Skeletal muscle cell (primary cell): Measurements from ENCODE around the gene ZNF598.

ENCODE experiments used
- DNase-seq: peaks from one replicate; pipeline ENCODE4 v3.0.0-alpha.2; 2010; ENCODE audit warnings: low read depth
- H3K4me3 ChIP-seq: 2 replicates; pipeline ENCODE4 v1.5.1; 2011; ENCODE audit warnings: low read depth, mild to moderate bottlenecking, control low read depth, low read length, moderate library complexity

The ZNF598 gene

DNA sequence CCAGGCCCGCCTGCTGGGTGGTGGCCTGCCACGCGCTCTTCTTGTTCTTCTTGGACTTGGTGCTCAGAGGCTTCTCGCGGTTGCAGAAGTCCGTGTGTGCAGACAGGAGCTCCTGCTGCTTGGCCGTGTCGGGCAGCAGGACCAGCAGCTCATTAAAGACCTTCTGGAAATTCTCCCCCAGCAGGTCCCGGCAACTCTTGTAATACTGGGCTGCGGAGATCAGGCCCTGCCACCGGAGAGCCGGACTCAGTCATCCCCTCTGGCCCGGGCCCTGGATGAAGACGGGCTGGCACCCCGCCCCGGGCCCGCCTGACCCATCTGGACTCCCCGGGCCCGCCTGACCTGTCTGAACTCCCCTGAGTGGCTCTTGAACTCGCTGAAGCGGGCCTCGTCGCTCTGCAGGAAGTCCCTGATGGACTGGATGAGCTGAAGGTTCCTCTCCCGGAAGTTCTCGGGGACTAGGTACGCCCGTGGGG, 11.2 kb downstream of the ZNF598 start:
- DNase-seq: no peak
- no peak overlapping the region for H3K4me3 ChIP-seq

DNA sequence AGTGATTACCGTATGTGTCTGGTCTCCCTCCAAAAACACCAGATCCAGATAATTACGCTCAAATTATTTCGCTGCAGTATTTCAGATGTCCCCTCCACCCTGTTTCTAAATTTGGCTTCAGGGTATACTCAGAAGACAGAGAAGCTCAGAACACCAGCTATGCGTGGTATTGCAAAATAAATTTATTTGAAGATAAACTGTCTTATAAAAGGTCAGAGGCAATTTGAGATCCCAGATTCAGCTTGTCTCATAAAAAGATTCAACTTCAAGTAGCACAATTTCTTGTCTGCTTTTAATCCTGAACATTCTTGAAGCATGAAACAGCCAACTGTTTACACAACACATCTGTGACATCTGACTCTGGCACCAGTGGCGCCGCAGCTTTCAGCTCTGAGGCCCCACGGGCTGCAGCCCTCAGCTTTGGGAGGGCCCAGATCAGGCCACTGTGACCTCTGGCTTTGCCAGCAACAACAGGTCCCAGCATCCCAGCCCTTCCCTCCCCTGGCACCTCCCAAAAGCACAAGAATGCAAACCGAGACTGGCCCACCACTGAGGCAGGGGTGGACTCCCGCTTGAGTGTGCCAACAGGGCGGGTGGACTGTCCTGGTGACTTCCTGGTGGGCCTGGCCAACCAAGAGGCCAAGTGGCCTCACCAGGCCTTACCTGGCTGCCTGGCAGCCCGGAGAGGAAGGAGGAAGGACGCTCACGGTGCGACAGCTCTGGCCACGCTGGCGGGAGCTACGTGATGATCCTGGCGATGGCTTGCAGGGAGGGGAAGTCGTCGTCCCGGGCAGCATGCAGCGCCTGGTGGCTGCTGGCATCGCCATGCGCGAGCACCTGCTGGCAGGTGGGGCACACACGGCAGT, 11.9 kb downstream of the ZNF598 start:
- DNase-seq: no peak
- H3K4me3 ChIP-seq: no peak overlapping the region

GRCh38 chr16:1993731-1994131, 15.9 kb downstream of the ZNF598 start:
- no peak for DNase-seq
- H3K4me3 ChIP-seq: no peak overlapping the region

GRCh38 chr16:1992704-1993317, 16.8 kb downstream of the ZNF598 start:
- H3K4me3 ChIP-seq: peak overlapping the region; percentile 34
- DNase-seq: no peak

DNA sequence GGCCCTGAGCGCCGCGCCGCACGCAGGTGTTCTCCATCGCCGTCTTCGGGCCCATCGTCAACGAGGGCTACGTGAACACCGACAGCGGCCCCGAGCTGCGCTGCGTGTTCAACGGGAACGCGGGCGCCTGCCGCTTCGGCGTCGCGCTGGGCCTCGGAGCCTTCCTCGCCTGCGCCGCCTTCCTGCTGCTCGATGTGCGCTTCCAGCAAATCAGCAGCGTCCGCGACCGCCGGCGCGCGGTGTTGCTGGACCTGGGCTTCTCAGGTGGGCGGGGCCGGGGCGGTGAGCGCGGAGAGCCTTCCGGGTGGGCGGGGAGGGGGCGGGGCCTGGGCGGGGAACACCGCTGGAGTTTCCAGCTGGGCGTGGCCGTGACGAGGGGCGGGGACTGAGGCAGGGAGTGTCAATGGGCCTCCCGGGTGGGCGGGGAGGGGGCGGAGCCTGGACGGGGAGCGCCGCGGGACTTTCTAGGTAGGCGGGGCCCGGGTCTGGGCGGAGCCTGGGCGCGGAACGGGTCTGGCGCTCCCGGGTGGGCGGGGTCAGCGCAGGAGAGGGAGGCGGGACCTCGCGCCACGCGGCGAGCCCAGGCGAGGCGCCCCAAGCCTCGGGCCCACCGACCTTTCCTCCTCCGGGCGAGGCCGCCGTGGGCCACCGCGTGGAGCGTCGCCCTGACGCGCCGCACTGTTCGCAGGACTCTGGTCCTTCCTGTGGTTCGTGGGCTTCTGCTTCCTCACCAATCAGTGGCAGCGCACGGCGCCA, 17.5 kb downstream of the ZNF598 start:
- peak; percentile 64 for DNase-seq
- H3K4me3 ChIP-seq: peak overlapping the region; percentile 34

- peak overlapping the region; percentile 34 for H3K4me3 ChIP-seq
- no peak for DNase-seq
These were observed 18.1 kb downstream of the ZNF598 start for GRCh38 chr16:1991588-1991947.

GRCh38 chr16:1991135-1991551, 18.5 kb downstream of the ZNF598 start:
- DNase-seq: no peak
- no peak overlapping the region for H3K4me3 ChIP-seq

DNA sequence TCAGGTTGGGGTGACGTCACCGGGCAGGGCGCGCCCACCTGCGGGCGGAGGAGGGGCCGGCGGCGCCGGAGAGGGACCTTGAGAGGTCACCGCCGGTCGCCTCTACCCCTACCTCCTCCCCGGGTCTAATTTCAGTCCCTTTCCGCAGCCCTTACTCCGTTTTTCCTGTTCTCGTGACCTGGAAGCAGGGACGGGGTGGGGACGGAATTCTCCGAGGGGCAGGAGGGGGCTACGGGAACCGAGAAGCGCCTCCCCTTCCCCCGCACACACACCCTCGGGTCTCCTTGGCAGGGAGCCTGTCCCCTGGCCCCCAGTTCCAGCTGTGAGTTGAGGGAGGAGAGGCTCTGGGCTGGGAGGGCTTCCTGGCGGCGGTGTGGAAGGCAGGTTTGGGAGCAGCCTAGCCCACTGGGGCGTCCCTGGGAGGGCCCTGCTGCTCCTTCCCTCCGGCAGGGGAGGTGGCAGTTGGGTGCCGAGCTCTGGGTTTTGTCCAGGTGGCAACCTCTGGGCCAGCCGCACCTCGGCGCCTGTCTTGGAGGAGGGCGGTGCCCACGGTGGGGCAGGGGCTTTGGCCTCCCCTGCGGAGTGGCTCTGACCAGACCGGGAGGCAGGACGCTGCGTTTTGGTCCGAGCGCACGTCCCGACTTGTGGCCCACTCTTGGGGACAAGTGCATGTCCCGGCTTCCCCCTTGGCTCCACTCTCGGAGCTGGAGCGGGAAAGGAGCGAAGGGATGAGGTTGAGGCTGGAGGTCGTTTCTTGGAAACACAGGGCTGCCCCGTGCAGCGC, 19.1 kb downstream of the ZNF598 start:
- DNase-seq: no peak
- H3K4me3 ChIP-seq: peak overlapping the region; percentile 18

DNA sequence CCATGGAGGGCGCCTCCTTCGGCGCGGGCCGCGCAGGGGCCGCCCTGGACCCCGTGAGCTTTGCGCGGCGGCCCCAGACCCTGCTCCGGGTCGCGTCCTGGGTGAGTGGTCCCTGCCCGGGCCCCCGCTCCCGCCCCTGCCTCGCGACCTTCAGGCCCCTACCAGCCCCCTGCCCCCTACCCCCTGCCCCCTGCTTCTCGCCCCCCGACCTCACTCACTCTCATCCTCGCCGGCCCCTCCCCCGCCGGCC, 19.6 kb downstream of the ZNF598 start:
- H3K4me3 ChIP-seq: peak overlapping the region; percentile 18

GRCh38 chr16:1989209-1990100, 20.2 kb downstream of the ZNF598 start, which contains the start of gene SYNGR3:
TSS of gene SYNGR3 (plus strand) at chr16:1989970. CDS start at chr16:1990103, 133 bp downstream.
- peak within 1 kb of the TSS; percentile 18 for H3K4me3 ChIP-seq
- DNase-seq: no peak

More for the DNA sequence above, 19.6 kb downstream of the ZNF598 start:
- DNase-seq: no peak

DNA sequence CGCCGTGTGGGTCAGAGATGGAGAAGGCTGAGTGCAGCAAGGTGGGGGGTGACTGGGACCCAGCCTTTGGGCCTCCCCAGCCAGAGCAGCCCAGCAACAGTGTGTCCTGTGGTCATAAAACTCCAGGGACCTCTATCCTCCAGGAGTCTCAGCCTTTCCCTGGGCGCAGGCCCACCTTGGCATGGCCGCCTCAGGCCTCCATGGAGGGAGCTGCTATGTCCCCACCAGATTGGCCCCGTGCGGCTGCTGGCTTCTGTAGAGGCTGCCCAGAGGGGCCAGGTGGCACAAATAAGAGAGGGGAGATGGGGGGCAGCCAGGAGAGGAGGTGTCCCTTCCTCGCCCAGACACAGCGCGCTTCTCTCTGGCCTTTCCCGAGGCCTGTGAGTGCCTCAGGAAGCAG, 22.4 kb downstream of the ZNF598 start:
- DNase-seq: no peak
- no peak overlapping the region for H3K4me3 ChIP-seq

GRCh38 chr16:1985466-1986150, 24.0 kb downstream of the ZNF598 start:
- DNase-seq: no peak
- H3K4me3 ChIP-seq: peak overlapping the region; percentile 71

GRCh38 chr16:1984347-1985225, 25.0 kb downstream of the ZNF598 start:
- DNase-seq: no peak
- peak overlapping the region; percentile 71 for H3K4me3 ChIP-seq

DNA sequence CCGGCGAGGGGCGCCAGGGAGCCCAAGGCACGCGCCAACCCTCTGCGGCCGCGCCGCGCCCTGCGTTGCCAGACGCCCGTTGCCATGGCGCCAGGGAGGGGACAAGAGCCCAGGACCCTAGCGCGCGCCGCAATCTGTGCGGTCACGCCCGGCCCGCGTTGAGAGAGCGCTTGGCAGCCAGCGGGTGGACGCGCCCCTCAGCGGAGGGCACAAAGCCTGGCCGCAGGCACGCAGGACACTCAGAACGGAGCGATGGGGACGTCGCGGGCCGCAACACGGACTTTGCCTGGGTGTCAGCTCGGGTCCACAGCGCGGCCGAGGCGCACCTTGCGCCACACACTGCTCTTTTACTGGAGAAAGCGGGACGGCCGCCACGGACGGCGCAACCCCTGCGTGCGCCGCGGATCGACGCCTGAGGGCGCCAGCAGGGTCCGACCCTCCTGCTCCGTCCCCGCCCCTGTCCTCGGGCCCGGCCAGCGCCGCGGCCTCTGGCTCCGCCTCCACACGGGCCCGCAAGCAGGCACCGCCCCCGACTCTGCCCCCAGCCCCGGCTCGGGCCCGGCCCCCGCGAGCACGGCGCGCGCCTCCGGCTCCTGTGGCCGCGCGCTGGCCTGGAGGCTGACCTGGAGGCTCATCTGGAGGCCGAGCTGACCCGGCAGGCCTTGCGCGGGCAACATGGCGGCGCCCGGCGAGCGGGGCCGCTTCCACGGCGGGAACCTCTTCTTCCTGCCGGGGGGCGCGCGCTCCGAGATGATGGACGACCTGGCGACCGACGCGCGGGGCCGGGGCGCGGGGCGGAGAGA, 25.9 kb downstream of the ZNF598 start, which contains the start of gene GFER:
GFER (plus strand) TSS at position 650 of the 803 bp plus-strand sequence; CDS start at position 676, 26 bp downstream.
- DNase-seq: peak; percentile 70
- peak within 1 kb of the TSS; percentile 71 for H3K4me3 ChIP-seq

GRCh38 chr16:1982991-1983543, 26.6 kb downstream of the ZNF598 start:
- H3K4me3 ChIP-seq: peak overlapping the region; percentile 56
- DNase-seq: no peak

DNA sequence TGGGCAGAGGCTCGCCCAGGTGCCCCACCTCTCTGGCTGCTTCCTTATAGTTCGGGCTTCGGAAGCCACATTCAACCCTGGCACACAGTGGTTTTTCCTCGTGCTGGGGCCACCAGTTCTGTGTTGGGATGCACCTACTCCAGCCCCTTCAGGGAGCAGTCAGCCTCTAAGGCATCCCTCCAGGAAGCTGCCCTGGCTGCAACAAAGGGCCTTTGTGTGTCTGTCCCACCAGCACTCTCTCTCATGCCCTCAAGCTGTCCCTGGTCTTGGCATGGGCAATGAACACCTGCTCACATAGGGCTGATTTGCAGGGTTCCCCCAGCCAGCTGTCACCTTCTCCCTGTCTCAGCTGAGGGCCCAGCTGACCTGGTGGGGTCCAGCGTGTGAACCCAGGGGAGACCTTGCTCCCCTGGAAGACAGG, 27.6 kb downstream of the ZNF598 start:
- no peak for DNase-seq

More for the DNA sequence above, 27.6 kb downstream of the ZNF598 start:
- no peak overlapping the region for H3K4me3 ChIP-seq
